Measurements from ENCODE around the gene FARSB. TPM values are rescaled to one million over a fixed set of nuclear protein-coding genes. Genes with fewer than 3 reads are reported as not detected.

Gene FARSB
- total RNA-seq, result 10 to 100 TPM in 2 of 6 experiments, 1 to 10 TPM in 4; 6.2 to 14.2 (median 9.0) TPM
- long read RNA-seq, partial matches to known transcripts, result 0 of 5 reads
- long read RNA-seq, other reads (novel, unspliced or antisense), result 1 of 5 reads

DNA sequence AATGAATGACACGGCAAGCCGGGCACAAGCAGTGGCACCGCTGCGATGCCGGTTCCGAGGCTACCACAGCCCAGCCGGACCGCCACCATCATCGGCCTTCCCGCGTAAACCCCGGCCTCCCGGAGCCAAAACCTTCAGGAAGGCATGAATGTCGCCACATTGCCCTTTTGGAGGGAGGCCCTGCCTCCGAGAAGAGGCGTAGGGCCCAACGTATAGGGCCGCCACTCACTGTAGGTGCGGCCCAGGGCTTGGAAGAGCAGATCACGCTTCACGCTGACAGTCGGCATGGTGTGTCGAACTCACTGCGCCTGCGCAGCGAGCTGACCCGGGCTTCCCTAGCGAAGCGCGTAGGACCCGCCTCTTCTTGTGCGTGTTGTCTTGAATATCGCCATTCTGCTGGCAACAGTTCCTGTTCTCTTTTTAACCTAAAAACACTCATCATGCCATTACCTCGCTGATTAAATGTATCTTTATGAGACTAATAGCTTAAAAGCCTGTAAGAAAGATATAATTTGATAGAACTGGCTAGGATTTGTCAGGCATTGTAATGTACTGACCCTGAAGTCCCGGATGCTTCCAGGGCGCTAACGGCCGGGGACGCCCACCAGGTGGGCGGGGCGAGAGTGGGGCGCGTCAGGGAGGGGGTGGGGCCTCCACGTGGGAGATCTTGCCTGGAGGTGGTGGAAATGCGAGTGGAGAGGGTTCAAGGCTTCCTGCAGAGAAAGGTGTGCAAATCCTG lies at the start of gene FARSB:
FARSB (minus strand) TSS at position 306 of the 739 bp plus-strand sequence; CDS start at position 287, 19 bp downstream.
- ATAC-seq (peak; percentile 98 to 99 (median 99)), DNase-seq (peak; percentile 96 to 97 (median 96))
- Histone ChIP-seq H3K4me1 (peaks cover 0 to 19% (median 6%) of the 10 kb centered on the region in 4 donors), H3K4me3 (peak within 1 kb of the TSS; percentile 81 to 98 (median 87)), H3K27ac (peak within 1 kb of the TSS; percentile 90 to 100 (median 98)), H3K9me3 (no peaks in the 10 kb centered on the region), H3K27me3 (no peaks in the 10 kb centered on the region), H3K36me3 (no peaks in the 10 kb centered on the region)
- TF ChIP-seq POLR2A (IDR thresholded peaks at IDR 0.05), result peak; percentile 34
- TF ChIP-seq, protein P1, sequence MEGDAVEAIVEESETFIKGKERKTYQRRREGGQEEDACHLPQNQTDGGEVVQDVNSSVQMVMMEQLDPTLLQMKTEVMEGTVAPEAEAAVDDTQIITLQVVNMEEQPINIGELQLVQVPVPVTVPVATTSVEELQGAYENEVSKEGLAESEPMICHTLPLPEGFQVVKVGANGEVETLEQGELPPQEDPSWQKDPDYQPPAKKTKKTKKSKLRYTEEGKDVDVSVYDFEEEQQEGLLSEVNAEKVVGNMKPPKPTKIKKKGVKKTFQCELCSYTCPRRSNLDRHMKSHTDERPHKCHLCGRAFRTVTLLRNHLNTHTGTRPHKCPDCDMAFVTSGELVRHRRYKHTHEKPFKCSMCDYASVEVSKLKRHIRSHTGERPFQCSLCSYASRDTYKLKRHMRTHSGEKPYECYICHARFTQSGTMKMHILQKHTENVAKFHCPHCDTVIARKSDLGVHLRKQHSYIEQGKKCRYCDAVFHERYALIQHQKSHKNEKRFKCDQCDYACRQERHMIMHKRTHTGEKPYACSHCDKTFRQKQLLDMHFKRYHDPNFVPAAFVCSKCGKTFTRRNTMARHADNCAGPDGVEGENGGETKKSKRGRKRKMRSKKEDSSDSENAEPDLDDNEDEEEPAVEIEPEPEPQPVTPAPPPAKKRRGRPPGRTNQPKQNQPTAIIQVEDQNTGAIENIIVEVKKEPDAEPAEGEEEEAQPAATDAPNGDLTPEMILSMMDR (IDR thresholded peaks at IDR 0.05), result no peak
- WGBS (ENCODE audit: insufficient coverage, low coverage, low lambda C conversion rate, missing lambda C conversion rate), result under 1% methylated on average over 15 of the region's 45 CpGs
- intact Hi-C loops (cut with DNase I), result no loop called here

DNA sequence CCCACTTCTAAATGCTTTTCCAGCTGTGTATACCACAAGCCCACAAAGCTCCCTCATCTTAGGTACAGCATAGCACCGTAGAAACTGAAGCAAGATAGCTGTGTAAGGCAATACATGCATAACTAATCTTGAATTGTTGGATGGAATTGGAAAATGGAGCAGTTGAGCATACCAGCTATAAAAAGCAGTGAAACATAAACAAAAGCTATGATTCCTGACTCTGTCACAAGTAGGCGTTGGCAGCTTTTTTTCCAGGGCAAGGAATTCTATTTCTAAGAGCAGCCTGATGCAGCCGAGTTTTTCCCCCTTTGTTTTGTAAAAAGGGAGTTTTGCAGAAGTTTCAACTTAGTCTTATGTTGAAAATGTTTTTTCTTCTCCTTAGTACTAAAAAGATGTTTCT lies 48.0 kb upstream of the FARSB start:
- H3K27ac ChIP-seq, result no peak overlapping the region
- 89% methylated on average over 3 of the region's 3 CpGs for WGBS (ENCODE audit: insufficient coverage, low coverage, low lambda C conversion rate, missing lambda C conversion rate)
- H3K36me3 ChIP-seq, result no peaks in the 10 kb centered on the region
- intact Hi-C loops (cut with DNase I), result loop anchor here in 1 of 2 donors (10.0 kb wide), 1 partner anchor 201 kb away; no protein-coding TSS in a partner anchor
- H3K4me3 ChIP-seq, result no peak overlapping the region
- H3K27me3 ChIP-seq, result no peaks in the 10 kb centered on the region
- ATAC-seq (no peak), DNase-seq (no peak)
- TF ChIP-seq, protein P1 (IDR thresholded peaks at IDR 0.05), result no peak
- no peak for TF ChIP-seq POLR2A (IDR thresholded peaks at IDR 0.05)
- no peaks in the 10 kb centered on the region for H3K9me3 ChIP-seq
- H3K4me1 ChIP-seq, result no peaks in the 10 kb centered on the region

DNA sequence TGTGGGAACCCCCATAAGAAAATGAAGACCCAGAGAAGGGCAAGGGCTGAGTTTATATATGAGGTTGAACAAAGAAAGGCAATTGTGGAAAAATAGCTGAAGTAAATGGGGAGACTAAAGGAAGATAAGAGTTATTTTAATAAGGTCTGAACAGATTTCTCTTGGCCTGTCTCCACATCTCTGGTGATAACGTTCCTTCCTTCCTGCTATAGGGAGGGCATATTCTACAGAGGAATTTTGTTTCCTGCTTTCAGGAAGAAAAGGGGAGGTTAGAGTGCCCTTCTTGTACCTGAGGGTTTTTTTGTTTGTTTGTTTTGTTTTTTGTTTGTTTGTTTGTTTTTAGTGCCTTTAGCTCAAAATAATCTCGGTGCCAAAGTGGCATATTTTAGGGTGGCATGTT lies 47.2 kb upstream of the FARSB start:
- ATAC-seq (no peak), DNase-seq (no peak)
- no peak overlapping the region for H3K4me3 ChIP-seq
- WGBS (ENCODE audit: insufficient coverage, low coverage, low lambda C conversion rate, missing lambda C conversion rate), result 54% methylated on average over 2 of the region's 2 CpGs
- no peaks in the 10 kb centered on the region for H3K36me3 ChIP-seq
- no peaks in the 10 kb centered on the region for H3K4me1 ChIP-seq
- intact Hi-C loops (cut with DNase I), result loop anchor here in 1 of 2 donors (10.0 kb wide), 1 partner anchor 202 kb away; no protein-coding TSS in a partner anchor
- no peaks in the 10 kb centered on the region for H3K9me3 ChIP-seq
- H3K27ac ChIP-seq, result no peak overlapping the region
- TF ChIP-seq, protein P1 (IDR thresholded peaks at IDR 0.05), result no peak
- TF ChIP-seq POLR2A (IDR thresholded peaks at IDR 0.05), result no peak
- H3K27me3 ChIP-seq, result no peaks in the 10 kb centered on the region

DNA sequence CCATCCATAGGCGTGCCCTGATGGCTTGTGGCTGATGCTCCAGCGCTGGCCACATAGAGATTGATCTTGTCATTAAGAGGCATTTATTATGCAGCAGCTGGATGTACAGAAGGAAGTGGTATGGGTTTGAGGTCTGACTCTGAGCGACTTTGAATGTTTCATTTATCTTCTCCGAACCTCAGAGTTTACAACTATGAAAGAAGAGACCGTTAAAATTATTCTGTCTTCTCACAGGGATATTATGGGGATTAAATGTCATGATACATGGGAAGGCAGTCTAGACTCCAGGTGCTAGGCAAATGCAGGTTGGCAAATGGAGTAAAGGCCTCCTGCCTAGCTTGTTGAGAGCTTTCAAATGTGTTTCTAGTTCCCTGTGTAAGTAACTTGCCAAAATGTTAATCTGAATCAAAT lies 45.8 kb upstream of the FARSB start:
- Histone ChIP-seq H3K27ac (no peak overlapping the region), H3K27me3 (no peaks in the 10 kb centered on the region), H3K4me1 (no peaks in the 10 kb centered on the region), H3K36me3 (peaks cover 0 to 2% (median 0%) of the 10 kb centered on the region in 4 donors), H3K4me3 (no peak overlapping the region), H3K9me3 (no peaks in the 10 kb centered on the region)
- ATAC-seq (no peak), DNase-seq (no peak)
- TF ChIP-seq, protein P1 (IDR thresholded peaks at IDR 0.05), result no peak
- TF ChIP-seq POLR2A (IDR thresholded peaks at IDR 0.05), result no peak
- intact Hi-C loops (cut with DNase I), result loop anchor here in 1 of 2 donors (10.0 kb wide), 1 partner anchor 203 kb away; no protein-coding TSS in a partner anchor
- WGBS (ENCODE audit: insufficient coverage, low coverage, low lambda C conversion rate, missing lambda C conversion rate), result 67% methylated on average over 5 of the region's 5 CpGs
